HepG2 (cell line): ENCODE data around the gene YPEL3. TPM values are rescaled to one million over a fixed set of nuclear protein-coding genes. Genes with fewer than 3 reads are reported as not detected.

Experiments used
- AGO2 ChIP-seq: fragments of 200-400 bp; formaldehyde crosslinking; optimal IDR thresholded peaks from 2 replicates; pipeline ENCODE3; 2017; ENCODE audit warnings: mild to moderate bottlenecking, low read depth, low read length, moderate library complexity
- BHLHE40 ChIP-seq: IDR thresholded peaks from 2 replicates; pipeline ENCODE4 v1.6.1; 2011; ENCODE audit warnings: low read length, improper control_type of control experiment
- FOSL2 ChIP-seq: sonication (generic); formaldehyde crosslinking; IDR thresholded peaks from 2 replicates; pipeline ENCODE4 v1.4.0; 2020; ENCODE audit warnings: missing genetic modification reagents
- MYNN ChIP-seq: sonication (generic); formaldehyde crosslinking; IDR thresholded peaks from 2 replicates; pipeline ENCODE4 v1.4.0; 2020; ENCODE audit warnings: mild to moderate bottlenecking, low read depth, missing genetic modification reagents
- TBP ChIP-seq: sonication (generic); formaldehyde crosslinking; IDR thresholded peaks from 2 replicates; pipeline ENCODE4 v1.5.0; 2020; ENCODE audit warnings: missing genetic modification reagents
- YEATS4 ChIP-seq: sonication (generic); formaldehyde crosslinking; IDR thresholded peaks from 2 replicates; pipeline ENCODE4 v1.4.0; 2020; ENCODE audit warnings: missing genetic modification reagents, borderline replicate concordance
- ZBTB7B ChIP-seq: sonication (generic); formaldehyde crosslinking; IDR thresholded peaks from 2 replicates; pipeline ENCODE4 v1.4.0; 2020; ENCODE audit warnings: missing genetic modification reagents
- ZC3H13 ChIP-seq: sonication (generic); formaldehyde crosslinking; IDR thresholded peaks from 2 replicates; pipeline ENCODE4 v1.8.1; 2023; ENCODE audit warnings: mild to moderate bottlenecking, missing genetic modification reagents, moderate library complexity
- ZNF34 ChIP-seq: sonication (generic); formaldehyde crosslinking; IDR thresholded peaks from 2 replicates; pipeline ENCODE4 v1.4.0; 2020; ENCODE audit warnings: mild to moderate bottlenecking, missing genetic modification reagents, borderline replicate concordance
- ZNF713 ChIP-seq: sonication (generic); formaldehyde crosslinking; IDR thresholded peaks from 2 replicates; pipeline ENCODE4 v1.4.0; 2020; ENCODE audit warnings: mild to moderate bottlenecking, missing genetic modification reagents
- ZSCAN25 ChIP-seq: sonication (generic); formaldehyde crosslinking; IDR thresholded peaks from 2 replicates; pipeline ENCODE4 v1.8.0; 2022; ENCODE audit warnings: mild to moderate bottlenecking, missing genetic modification reagents
- polyA plus RNA-seq, 8 experiments: library from polyadenylated mRNA; depleted of rRNA in 3 of 8; stranded (reverse) in 7 of 8; unstranded in 1 of 8; fragments of >200 nt; fragmentation: Illumina TruSeq in 4 of 8; extraction: Trizol in 4 of 8; gene quantifications; 2 replicates each; pipeline versions ENCODE4 v1.2.1 to v1.2.3, GENCODE V29; 2011 to 2016; ENCODE audit warnings: low read depth in 4 of 8, missing spikeins in 1 of 8, mixed read lengths in 1 of 8; ENCODE audit not compliant: insufficient read depth in 1 of 8
- total RNA-seq, 5 experiments: library from RNA; depleted of rRNA; stranded (reverse); fragments of >200 nt; fragmentation: Illumina TruSeq; extraction: Trizol; gene quantifications; 2 replicates each; pipeline ENCODE4 v1.2.3, GENCODE V29; 2016; ENCODE audit warnings: low read depth in 1 of 5
- TF ChIP-seq, protein P1 (sequence below): sonication (generic); formaldehyde crosslinking; IDR thresholded peaks from 2 replicates; pipeline ENCODE4 v1.5.1; 2020; ENCODE audit warnings: mild to moderate bottlenecking, moderate library complexity, missing genetic modification reagents
- TF ChIP-seq, protein P2 (sequence below): sonication (generic); formaldehyde crosslinking; IDR thresholded peaks from 2 replicates; pipeline ENCODE4 v1.8.0; 2022; ENCODE audit warnings: mild to moderate bottlenecking, missing genetic modification reagents, moderate library complexity
- TF ChIP-seq, protein P3 (sequence below): sonication (generic); formaldehyde crosslinking; IDR thresholded peaks from 2 replicates; pipeline ENCODE4 v1.5.1; 2020; ENCODE audit warnings: mild to moderate bottlenecking, missing genetic modification reagents, moderate library complexity
- TF ChIP-seq, protein P4 (sequence below): sonication (generic); formaldehyde crosslinking; IDR thresholded peaks from 2 replicates; pipeline ENCODE4 v1.5.1; 2020; ENCODE audit warnings: missing genetic modification reagents, mild to moderate bottlenecking, borderline replicate concordance
- TF ChIP-seq, protein P5 (sequence below): sonication (generic); formaldehyde crosslinking; IDR thresholded peaks from 2 replicates; pipeline ENCODE4 v1.8.0; 2022; ENCODE audit warnings: missing genetic modification reagents, mild to moderate bottlenecking, moderate library complexity, borderline replicate concordance

The YPEL3 gene
- total and polyA plus RNA-seq, 2 of the 13 experiments (the other 11 are each of a cell fraction or from before 2014, with no cell fraction given), result 5.4 to 47.0 TPM

DNA sequence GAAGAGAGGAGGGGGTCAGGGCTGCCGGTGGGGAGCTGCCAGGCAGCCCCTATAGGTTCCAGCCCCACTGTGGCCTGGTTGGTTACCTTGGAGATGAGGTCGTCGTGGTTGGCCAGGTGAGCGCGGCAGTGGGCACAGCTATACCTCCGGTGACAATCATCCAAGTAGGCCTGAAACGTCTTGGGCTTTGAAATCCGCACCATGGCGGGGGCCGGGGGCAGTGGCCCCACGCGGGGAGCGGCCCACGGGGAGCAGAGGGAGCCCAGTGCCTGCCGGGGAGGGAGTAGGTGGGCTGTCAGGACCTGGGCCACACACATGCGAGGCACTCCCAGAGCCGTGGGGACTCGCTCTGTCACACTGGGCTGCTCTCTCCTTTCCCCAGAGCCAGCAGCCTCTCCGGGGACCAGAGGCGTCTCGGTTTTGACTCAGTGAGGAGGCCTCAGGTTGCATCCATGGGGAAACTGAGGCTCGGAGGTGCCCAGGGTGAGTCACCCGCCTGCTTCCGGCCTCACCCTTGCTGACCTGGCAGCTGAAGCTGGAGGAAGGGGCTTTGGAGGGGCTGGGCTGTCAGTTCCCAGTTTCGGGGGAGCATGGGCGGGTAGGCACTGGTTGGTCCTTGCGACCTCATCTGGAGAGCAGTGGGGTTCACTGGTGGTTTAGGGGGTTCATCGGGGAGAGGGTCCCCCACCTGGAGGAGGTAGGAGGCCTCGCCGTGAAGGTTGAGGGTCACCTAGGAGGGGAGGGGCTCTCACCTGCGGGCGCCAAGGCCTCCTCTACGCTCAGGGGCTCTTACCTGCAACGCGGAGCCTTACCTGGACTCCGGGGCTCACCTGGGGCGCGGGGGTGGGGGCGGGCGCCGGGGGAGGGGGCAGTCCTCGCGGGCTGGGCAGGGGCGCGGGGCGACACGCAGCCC, 591 bp downstream of the YPEL3 start (continued):
- TF ChIP-seq, protein P1, sequence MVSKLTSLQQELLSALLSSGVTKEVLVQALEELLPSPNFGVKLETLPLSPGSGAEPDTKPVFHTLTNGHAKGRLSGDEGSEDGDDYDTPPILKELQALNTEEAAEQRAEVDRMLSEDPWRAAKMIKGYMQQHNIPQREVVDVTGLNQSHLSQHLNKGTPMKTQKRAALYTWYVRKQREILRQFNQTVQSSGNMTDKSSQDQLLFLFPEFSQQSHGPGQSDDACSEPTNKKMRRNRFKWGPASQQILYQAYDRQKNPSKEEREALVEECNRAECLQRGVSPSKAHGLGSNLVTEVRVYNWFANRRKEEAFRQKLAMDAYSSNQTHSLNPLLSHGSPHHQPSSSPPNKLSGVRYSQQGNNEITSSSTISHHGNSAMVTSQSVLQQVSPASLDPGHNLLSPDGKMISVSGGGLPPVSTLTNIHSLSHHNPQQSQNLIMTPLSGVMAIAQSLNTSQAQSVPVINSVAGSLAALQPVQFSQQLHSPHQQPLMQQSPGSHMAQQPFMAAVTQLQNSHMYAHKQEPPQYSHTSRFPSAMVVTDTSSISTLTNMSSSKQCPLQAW (CRISPR knock-in tag), result peak; percentile 53; the same call in 1 of the 2 replicates
- 0 out of 2 replicates have a peak, but pooled peaks have one; percentile 3 for TF ChIP-seq YEATS4 (CRISPR knock-in tag)
- peak; percentile 64 for TF ChIP-seq FOSL2 (CRISPR knock-in tag)
- TF ChIP-seq MYNN (CRISPR knock-in tag), result no peak
- TF ChIP-seq ZSCAN25 (CRISPR knock-in tag), result 0 out of 2 replicates have a peak, but pooled peaks have one; percentile 26
- peak; percentile 17; the same call in 1 of the 2 replicates for TF ChIP-seq ZNF34 (CRISPR knock-in tag)
- TF ChIP-seq, protein P2, sequence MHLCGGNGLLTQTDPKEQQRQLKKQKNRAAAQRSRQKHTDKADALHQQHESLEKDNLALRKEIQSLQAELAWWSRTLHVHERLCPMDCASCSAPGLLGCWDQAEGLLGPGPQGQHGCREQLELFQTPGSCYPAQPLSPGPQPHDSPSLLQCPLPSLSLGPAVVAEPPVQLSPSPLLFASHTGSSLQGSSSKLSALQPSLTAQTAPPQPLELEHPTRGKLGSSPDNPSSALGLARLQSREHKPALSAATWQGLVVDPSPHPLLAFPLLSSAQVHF (CRISPR knock-in tag), result no peak
- TF ChIP-seq ZNF713, result 0 out of 2 replicates have a peak, but pooled peaks have one; percentile 67
- TF ChIP-seq ZC3H13 (CRISPR knock-in tag), result 0 out of 2 replicates have a peak, but pooled peaks have one; percentile 37
- 0 out of 2 replicates have a peak, but pooled peaks have one; percentile 25 for TF ChIP-seq ZBTB7B
- TF ChIP-seq, protein P3, sequence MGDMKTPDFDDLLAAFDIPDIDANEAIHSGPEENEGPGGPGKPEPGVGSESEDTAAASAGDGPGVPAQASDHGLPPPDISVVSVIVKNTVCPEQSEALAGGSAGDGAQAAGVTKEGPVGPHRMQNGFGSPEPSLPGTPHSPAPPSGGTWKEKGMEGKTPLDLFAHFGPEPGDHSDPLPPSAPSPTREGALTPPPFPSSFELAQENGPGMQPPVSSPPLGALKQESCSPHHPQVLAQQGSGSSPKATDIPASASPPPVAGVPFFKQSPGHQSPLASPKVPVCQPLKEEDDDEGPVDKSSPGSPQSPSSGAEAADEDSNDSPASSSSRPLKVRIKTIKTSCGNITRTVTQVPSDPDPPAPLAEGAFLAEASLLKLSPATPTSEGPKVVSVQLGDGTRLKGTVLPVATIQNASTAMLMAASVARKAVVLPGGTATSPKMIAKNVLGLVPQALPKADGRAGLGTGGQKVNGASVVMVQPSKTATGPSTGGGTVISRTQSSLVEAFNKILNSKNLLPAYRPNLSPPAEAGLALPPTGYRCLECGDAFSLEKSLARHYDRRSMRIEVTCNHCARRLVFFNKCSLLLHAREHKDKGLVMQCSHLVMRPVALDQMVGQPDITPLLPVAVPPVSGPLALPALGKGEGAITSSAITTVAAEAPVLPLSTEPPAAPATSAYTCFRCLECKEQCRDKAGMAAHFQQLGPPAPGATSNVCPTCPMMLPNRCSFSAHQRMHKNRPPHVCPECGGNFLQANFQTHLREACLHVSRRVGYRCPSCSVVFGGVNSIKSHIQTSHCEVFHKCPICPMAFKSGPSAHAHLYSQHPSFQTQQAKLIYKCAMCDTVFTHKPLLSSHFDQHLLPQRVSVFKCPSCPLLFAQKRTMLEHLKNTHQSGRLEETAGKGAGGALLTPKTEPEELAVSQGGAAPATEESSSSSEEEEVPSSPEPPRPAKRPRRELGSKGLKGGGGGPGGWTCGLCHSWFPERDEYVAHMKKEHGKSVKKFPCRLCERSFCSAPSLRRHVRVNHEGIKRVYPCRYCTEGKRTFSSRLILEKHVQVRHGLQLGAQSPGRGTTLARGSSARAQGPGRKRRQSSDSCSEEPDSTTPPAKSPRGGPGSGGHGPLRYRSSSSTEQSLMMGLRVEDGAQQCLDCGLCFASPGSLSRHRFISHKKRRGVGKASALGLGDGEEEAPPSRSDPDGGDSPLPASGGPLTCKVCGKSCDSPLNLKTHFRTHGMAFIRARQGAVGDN (CRISPR knock-in tag), result peak; percentile 76
- TF ChIP-seq, protein P4, sequence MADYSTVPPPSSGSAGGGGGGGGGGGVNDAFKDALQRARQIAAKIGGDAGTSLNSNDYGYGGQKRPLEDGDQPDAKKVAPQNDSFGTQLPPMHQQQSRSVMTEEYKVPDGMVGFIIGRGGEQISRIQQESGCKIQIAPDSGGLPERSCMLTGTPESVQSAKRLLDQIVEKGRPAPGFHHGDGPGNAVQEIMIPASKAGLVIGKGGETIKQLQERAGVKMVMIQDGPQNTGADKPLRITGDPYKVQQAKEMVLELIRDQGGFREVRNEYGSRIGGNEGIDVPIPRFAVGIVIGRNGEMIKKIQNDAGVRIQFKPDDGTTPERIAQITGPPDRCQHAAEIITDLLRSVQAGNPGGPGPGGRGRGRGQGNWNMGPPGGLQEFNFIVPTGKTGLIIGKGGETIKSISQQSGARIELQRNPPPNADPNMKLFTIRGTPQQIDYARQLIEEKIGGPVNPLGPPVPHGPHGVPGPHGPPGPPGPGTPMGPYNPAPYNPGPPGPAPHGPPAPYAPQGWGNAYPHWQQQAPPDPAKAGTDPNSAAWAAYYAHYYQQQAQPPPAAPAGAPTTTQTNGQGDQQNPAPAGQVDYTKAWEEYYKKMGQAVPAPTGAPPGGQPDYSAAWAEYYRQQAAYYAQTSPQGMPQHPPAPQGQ (CRISPR knock-in tag), result no peak
- TF ChIP-seq TBP (CRISPR knock-in tag), result no peak
- TF ChIP-seq AGO2, result peak; percentile 56
- no peak for TF ChIP-seq BHLHE40
- TF ChIP-seq, protein P5, sequence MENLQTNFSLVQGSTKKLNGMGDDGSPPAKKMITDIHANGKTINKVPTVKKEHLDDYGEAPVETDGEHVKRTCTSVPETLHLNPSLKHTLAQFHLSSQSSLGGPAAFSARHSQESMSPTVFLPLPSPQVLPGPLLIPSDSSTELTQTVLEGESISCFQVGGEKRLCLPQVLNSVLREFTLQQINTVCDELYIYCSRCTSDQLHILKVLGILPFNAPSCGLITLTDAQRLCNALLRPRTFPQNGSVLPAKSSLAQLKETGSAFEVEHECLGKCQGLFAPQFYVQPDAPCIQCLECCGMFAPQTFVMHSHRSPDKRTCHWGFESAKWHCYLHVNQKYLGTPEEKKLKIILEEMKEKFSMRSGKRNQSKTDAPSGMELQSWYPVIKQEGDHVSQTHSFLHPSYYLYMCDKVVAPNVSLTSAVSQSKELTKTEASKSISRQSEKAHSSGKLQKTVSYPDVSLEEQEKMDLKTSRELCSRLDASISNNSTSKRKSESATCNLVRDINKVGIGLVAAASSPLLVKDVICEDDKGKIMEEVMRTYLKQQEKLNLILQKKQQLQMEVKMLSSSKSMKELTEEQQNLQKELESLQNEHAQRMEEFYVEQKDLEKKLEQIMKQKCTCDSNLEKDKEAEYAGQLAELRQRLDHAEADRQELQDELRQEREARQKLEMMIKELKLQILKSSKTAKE (CRISPR knock-in tag), result no peak
